Neural progenitor cell (in vitro differentiated cells): ENCODE data around the gene KPNA3.

ENCODE experiments used
- EZH2 ChIP-seq: fragments of 200-600 bp; sonication (generic); IDR thresholded peaks from 2 replicates; pipeline ENCODE4 v1.6.1; 2017; ENCODE audit warnings: antibody characterized with exemption, mild to moderate bottlenecking, moderate library complexity
- EZH2phosphoT487 ChIP-seq: fragments of 200-600 bp; sonication (generic); IDR thresholded peaks from 2 replicates; pipeline ENCODE4 v1.6.1; 2017; ENCODE audit warnings: antibody characterized with exemption
- TF ChIP-seq, protein P1 (sequence below): fragments of 200-600 bp; sonication (generic); IDR thresholded peaks from 2 replicates; pipeline ENCODE4 v1.5.1; 2017; ENCODE audit warnings: antibody characterized with exemption, mild to moderate bottlenecking

DNA sequence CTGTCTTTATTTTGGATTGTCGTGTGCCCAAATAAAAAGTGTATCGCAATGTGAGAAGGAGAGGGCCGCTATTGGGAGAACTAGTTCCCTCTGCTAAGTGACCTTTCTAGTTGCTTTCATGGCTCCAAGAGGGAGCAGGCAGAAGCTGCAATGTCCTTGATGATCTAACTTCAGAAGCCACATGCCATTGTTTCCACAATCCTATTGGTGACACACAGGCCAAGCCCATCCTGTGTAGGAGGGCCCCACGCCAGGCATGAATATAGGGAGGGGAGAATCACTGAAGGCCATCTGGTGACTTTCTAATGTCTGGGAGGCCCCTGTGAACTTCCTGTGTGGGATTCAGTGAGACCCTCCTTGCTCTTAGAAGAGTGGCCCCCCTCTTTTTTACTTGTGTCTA, 47.8 kb upstream of the KPNA3 start:
- TF ChIP-seq, protein P1, sequence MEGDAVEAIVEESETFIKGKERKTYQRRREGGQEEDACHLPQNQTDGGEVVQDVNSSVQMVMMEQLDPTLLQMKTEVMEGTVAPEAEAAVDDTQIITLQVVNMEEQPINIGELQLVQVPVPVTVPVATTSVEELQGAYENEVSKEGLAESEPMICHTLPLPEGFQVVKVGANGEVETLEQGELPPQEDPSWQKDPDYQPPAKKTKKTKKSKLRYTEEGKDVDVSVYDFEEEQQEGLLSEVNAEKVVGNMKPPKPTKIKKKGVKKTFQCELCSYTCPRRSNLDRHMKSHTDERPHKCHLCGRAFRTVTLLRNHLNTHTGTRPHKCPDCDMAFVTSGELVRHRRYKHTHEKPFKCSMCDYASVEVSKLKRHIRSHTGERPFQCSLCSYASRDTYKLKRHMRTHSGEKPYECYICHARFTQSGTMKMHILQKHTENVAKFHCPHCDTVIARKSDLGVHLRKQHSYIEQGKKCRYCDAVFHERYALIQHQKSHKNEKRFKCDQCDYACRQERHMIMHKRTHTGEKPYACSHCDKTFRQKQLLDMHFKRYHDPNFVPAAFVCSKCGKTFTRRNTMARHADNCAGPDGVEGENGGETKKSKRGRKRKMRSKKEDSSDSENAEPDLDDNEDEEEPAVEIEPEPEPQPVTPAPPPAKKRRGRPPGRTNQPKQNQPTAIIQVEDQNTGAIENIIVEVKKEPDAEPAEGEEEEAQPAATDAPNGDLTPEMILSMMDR: no peak
- no peak for TF ChIP-seq EZH2phosphoT487
- no peak for TF ChIP-seq EZH2
